Mesothelial cell of epicardium (in vitro differentiated cells): ENCODE results near the gene SOCS2. TPM values are rescaled to one million over a fixed set of nuclear protein-coding genes. Genes with fewer than 3 reads are reported as not detected.

Experiments used
- DNase-seq, 2 experiments: peaks; one replicate each; pipeline ENCODE4 v3.0.0; 2021; ENCODE audit warnings: low spot score in 2 of 2; ENCODE audit not compliant: unreplicated experiment in 2 of 2
- H3K27ac Mint-ChIP-seq: 2 replicates; pipeline ENCODE4 v1.8.0; 2021; ENCODE audit warnings: mixed read lengths
- H3K27me3 Mint-ChIP-seq: 2 replicates; pipeline ENCODE4 v1.8.0; 2021; ENCODE audit warnings: low read depth, mixed read lengths
- H3K36me3 Mint-ChIP-seq: 2 replicates; pipeline ENCODE4 v1.8.0; 2021; ENCODE audit warnings: mixed read lengths
- H3K4me1 Mint-ChIP-seq: 2 replicates; pipeline ENCODE4 v1.8.0; 2021; ENCODE audit warnings: mixed read lengths
- H3K4me3 Mint-ChIP-seq: 2 replicates; pipeline ENCODE4 v1.8.0; 2021; ENCODE audit warnings: mild to moderate bottlenecking, moderate library complexity, mixed read lengths
- H3K9me3 Mint-ChIP-seq: 2 replicates; pipeline ENCODE4 v1.8.0; 2021; ENCODE audit warnings: mixed read lengths
- total RNA-seq: library from RNA; stranded (reverse); gene quantifications from 3 replicates; pipeline ENCODE4 v1.2.1, GENCODE V29; 2021
- TF ChIP-seq, protein P1 (sequence below): fragments of 200-600 bp; sonication (generic); IDR thresholded peaks from one replicate; pipeline ENCODE4 v1.5.0; 2021; ENCODE audit warnings: antibody characterized with exemption; ENCODE audit not compliant: unreplicated experiment

Gene SOCS2
- total RNA-seq, 1 donor from 2014 or later: 11.8 TPM

DNA sequence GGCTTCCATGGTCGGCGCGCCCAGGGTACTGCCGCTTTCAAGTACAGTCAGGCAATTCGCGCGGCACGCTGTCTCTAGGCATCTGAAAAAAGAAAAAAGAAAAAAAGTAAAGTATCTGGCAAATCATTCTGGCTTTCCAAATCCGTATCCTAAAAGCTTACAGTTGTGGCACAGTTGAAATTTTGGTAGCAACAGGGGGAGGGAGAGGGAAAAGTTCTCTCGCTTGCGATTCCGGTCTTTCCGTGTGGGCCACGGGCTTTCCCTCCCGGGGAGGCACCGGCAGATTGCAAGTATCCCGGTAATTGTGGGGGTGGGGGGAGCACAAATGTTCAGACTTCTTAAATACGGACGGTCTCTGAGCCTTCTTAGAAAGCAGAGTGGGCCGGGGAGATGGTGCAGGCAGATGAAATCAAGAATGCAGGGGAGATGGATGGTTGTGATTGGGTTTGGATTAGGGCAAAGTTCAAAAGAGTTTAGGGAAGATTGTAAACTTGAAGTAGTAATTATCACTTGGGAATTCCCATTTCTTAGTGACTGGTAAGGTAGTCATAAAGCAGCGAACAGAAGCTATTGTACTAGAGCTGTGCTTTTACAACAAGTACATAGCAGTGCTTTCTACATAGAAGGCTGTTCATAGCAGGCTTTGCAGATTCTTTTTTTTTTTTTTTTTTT lies 1.2 kb downstream of the SOCS2 start:
- Mint-ChIP-seq H3K4me3 (peak overlapping the region; percentile 79), H3K4me1 (peaks cover 16% of the 10 kb centered on the region), H3K9me3 (no peaks in the 10 kb centered on the region), H3K27me3 (peaks cover 10% of the 10 kb centered on the region), H3K36me3 (peaks cover 5% of the 10 kb centered on the region), H3K27ac (no peak overlapping the region)
- no peak for DNase-seq
- TF ChIP-seq, protein P1, sequence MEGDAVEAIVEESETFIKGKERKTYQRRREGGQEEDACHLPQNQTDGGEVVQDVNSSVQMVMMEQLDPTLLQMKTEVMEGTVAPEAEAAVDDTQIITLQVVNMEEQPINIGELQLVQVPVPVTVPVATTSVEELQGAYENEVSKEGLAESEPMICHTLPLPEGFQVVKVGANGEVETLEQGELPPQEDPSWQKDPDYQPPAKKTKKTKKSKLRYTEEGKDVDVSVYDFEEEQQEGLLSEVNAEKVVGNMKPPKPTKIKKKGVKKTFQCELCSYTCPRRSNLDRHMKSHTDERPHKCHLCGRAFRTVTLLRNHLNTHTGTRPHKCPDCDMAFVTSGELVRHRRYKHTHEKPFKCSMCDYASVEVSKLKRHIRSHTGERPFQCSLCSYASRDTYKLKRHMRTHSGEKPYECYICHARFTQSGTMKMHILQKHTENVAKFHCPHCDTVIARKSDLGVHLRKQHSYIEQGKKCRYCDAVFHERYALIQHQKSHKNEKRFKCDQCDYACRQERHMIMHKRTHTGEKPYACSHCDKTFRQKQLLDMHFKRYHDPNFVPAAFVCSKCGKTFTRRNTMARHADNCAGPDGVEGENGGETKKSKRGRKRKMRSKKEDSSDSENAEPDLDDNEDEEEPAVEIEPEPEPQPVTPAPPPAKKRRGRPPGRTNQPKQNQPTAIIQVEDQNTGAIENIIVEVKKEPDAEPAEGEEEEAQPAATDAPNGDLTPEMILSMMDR: no peak

- H3K9me3 Mint-ChIP-seq: no peaks in the 10 kb centered on the region
- TF ChIP-seq, protein P1: no peak
- no peak for DNase-seq
- H3K27me3 Mint-ChIP-seq: peaks cover 10% of the 10 kb centered on the region
- H3K27ac Mint-ChIP-seq: no peak overlapping the region
- H3K4me1 Mint-ChIP-seq: peaks cover 15% of the 10 kb centered on the region
- no peak overlapping the region for H3K4me3 Mint-ChIP-seq
- peaks cover 18% of the 10 kb centered on the region for H3K36me3 Mint-ChIP-seq
These were observed 4.7 kb downstream of the SOCS2 start for GRCh38 chr12:93577222-93577621.

- TF ChIP-seq, protein P1: no peak
- Mint-ChIP-seq H3K36me3 (peaks cover 18% of the 10 kb centered on the region), H3K4me1 (peaks cover 6% of the 10 kb centered on the region), H3K4me3 (no peak overlapping the region), H3K9me3 (no peaks in the 10 kb centered on the region), H3K27me3 (peaks cover 4% of the 10 kb centered on the region), H3K27ac (no peak overlapping the region)
- no peak for DNase-seq
These were observed 5.7 kb downstream of the SOCS2 start for GRCh38 chr12:93578221-93578620.

DNA sequence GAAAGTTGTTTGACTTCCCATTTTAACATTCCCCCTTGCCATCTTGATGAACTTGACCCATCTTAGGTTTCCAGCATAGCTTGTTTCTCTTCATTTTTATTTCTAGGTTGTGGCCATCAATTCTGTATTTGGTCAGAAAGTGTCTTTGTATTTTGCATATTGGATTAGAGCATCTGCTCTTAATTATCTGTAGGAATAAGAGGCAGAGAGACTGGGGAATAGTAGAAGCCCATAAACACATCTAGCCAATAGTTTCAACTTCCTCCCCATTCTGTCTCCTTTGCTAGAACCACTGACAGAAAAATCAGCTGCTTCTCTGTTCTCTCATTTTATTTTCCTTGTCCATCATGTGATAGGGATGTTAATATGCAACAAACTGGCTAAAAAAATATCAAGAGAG lies 8.2 kb downstream of the SOCS2 start:
- H3K4me3 Mint-ChIP-seq: no peak overlapping the region
- peaks cover 16% of the 10 kb centered on the region for H3K36me3 Mint-ChIP-seq
- H3K27me3 Mint-ChIP-seq: no peaks in the 10 kb centered on the region
- DNase-seq: no peak
- no peaks in the 10 kb centered on the region for H3K4me1 Mint-ChIP-seq
- no peaks in the 10 kb centered on the region for H3K9me3 Mint-ChIP-seq
- TF ChIP-seq, protein P1: no peak
- no peak overlapping the region for H3K27ac Mint-ChIP-seq

DNA sequence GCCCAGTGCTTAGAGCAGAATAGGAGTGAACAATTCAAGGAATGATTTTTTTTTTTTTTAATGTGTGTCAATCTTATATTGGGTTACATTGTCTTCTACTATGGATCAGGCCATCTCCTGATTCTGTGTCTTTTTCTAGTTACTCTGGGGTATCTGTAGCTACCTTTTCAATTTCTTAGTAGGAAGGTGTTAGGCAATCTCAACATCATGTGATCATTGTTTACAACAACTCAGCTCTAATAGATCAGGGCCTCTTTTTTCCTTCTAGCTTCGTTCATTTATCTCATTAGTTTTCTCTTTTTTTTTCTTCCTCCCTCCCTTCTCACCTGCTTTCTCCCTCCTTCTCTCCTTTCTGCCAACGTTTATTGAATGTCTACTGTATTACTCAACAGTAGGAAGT lies 8.9 kb downstream of the SOCS2 start:
- no peak overlapping the region for H3K27ac Mint-ChIP-seq
- TF ChIP-seq, protein P1: no peak
- H3K4me1 Mint-ChIP-seq: no peaks in the 10 kb centered on the region

GRCh38 chr12:93582351-93582750 lies 9.9 kb downstream of the SOCS2 start:
- H3K4me3 Mint-ChIP-seq: no peak overlapping the region

More for the DNA sequence above, 8.9 kb downstream of the SOCS2 start:
- Mint-ChIP-seq H3K27me3 (no peaks in the 10 kb centered on the region), H3K4me3 (no peak overlapping the region), H3K9me3 (no peaks in the 10 kb centered on the region), H3K36me3 (peaks cover 16% of the 10 kb centered on the region)
- DNase-seq: no peak

More at GRCh38 chr12:93582351-93582750, 9.9 kb downstream of the SOCS2 start:
- no peaks in the 10 kb centered on the region for H3K27me3 Mint-ChIP-seq
- H3K4me1 Mint-ChIP-seq: no peaks in the 10 kb centered on the region
- DNase-seq: no peak
- no peak overlapping the region for H3K27ac Mint-ChIP-seq
- TF ChIP-seq, protein P1: no peak
- H3K36me3 Mint-ChIP-seq: peaks cover 16% of the 10 kb centered on the region
- H3K9me3 Mint-ChIP-seq: no peaks in the 10 kb centered on the region
